Lower lobe of right lung (tissue), 2 donors: ENCODE results near the gene VDR. TPM values are rescaled to one million over a fixed set of nuclear protein-coding genes. Genes with fewer than 3 reads are reported as not detected.

Experiments
- ATAC-seq, 2 donors: fragments of 200-7000 bp; cut with Tn5 transposase; one replicate each; pipeline ENCODE4 v1.9.1; 2020 to 2022; ENCODE audit warnings: mild to moderate bottlenecking in 2 of 2, moderate library complexity in 2 of 2
- DNase-seq: peaks from one replicate; pipeline ENCODE4 v3.0.0-alpha.2; 2020
- H3K27ac ChIP-seq: fragments of 200-600 bp; one replicate; pipeline ENCODE4 v1.8.0; 2022
- H3K27me3 ChIP-seq: fragments of 200-600 bp; one replicate; pipeline ENCODE4 v1.8.0; 2022; ENCODE audit warnings: low read depth
- H3K36me3 ChIP-seq: fragments of 200-600 bp; one replicate; pipeline ENCODE4 v1.8.0; 2022; ENCODE audit warnings: mild to moderate bottlenecking
- H3K4me1 ChIP-seq: fragments of 200-600 bp; one replicate; pipeline ENCODE4 v1.8.0; 2022
- H3K4me3 ChIP-seq: fragments of 200-600 bp; one replicate; pipeline ENCODE4 v1.8.0; 2022; ENCODE audit warnings: mild to moderate bottlenecking
- H3K9me3 ChIP-seq: fragments of 200-600 bp; one replicate; pipeline ENCODE4 v1.8.0; 2022
- intact Hi-C: fragments of 100-400 bp; cut with DNase I; formaldehyde crosslinking; loops from one replicate; pipeline ENCODE4 v1.11.0; 2022
- total RNA-seq: library from RNA; stranded (reverse); fragmentation: NEBNext Ultra II Directional; extraction: Animal tissue kit (Norgen Biotek cat#: 25700); gene quantifications from one replicate; pipeline ENCODE4 v1.2.1, GENCODE V29; 2021
- TF ChIP-seq, protein P1 (sequence below): fragments of 200-600 bp; IDR thresholded peaks from one replicate; pipeline ENCODE4 v1.8.0; 2022; ENCODE audit warnings: antibody characterized with exemption, mild to moderate bottlenecking
- donor health status: DM: no; HTN: yes; CAD: no; lungs with severe emphysema.

Gene VDR
- total RNA-seq, 1 donor from 2014 or later, result 24.3 TPM

GRCh38 chr12:47884501-47884900 is 20.3 kb downstream of the VDR start:
- Histone ChIP-seq H3K4me1 (peaks cover 38% of the 10 kb centered on the region), H3K9me3 (no peaks in the 10 kb centered on the region), H3K27ac (no peak overlapping the region), H3K36me3 (no peaks in the 10 kb centered on the region), H3K27me3 (no peaks in the 10 kb centered on the region), H3K4me3 (no peak overlapping the region)
- ATAC-seq, result no peak
- TF ChIP-seq, protein P1, sequence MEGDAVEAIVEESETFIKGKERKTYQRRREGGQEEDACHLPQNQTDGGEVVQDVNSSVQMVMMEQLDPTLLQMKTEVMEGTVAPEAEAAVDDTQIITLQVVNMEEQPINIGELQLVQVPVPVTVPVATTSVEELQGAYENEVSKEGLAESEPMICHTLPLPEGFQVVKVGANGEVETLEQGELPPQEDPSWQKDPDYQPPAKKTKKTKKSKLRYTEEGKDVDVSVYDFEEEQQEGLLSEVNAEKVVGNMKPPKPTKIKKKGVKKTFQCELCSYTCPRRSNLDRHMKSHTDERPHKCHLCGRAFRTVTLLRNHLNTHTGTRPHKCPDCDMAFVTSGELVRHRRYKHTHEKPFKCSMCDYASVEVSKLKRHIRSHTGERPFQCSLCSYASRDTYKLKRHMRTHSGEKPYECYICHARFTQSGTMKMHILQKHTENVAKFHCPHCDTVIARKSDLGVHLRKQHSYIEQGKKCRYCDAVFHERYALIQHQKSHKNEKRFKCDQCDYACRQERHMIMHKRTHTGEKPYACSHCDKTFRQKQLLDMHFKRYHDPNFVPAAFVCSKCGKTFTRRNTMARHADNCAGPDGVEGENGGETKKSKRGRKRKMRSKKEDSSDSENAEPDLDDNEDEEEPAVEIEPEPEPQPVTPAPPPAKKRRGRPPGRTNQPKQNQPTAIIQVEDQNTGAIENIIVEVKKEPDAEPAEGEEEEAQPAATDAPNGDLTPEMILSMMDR, result no peak
- intact Hi-C loops, result no loop called here
- no peak for DNase-seq

DNA sequence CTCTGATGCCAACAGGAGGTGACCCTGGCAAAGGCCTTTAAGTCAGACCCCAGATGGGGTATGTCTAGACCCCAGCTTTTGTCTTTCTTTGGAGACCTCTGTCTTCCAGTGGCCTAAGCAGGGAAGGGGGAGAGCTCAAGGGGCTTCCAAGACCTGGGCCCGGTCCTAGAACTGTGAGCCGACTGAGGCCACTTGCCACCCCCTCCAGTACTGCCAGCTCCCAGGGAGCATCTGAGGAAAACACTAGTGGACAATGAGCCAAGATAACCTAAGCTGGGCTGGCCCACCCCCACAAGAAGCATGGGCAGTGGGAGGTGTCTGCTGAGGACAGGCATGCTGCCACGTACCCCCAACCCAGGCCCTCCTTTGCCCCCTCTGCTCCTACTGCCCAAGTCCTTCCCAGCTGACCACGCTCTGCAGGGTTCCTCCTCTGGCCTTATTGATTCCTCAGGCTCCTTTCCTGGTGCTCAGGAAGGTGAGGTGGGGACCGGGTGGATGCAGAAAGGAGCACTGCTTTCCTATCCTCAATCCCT is 21.1 kb downstream of the VDR start:
- intact Hi-C loops, result no loop called here
- no peak overlapping the region for H3K27ac ChIP-seq
- ATAC-seq, result no peak
- DNase-seq, result no peak
- H3K27me3 ChIP-seq, result no peaks in the 10 kb centered on the region
- peaks cover 38% of the 10 kb centered on the region for H3K4me1 ChIP-seq
- H3K4me3 ChIP-seq, result no peak overlapping the region
- H3K9me3 ChIP-seq, result no peaks in the 10 kb centered on the region
- no peaks in the 10 kb centered on the region for H3K36me3 ChIP-seq
- TF ChIP-seq, protein P1, result no peak

DNA sequence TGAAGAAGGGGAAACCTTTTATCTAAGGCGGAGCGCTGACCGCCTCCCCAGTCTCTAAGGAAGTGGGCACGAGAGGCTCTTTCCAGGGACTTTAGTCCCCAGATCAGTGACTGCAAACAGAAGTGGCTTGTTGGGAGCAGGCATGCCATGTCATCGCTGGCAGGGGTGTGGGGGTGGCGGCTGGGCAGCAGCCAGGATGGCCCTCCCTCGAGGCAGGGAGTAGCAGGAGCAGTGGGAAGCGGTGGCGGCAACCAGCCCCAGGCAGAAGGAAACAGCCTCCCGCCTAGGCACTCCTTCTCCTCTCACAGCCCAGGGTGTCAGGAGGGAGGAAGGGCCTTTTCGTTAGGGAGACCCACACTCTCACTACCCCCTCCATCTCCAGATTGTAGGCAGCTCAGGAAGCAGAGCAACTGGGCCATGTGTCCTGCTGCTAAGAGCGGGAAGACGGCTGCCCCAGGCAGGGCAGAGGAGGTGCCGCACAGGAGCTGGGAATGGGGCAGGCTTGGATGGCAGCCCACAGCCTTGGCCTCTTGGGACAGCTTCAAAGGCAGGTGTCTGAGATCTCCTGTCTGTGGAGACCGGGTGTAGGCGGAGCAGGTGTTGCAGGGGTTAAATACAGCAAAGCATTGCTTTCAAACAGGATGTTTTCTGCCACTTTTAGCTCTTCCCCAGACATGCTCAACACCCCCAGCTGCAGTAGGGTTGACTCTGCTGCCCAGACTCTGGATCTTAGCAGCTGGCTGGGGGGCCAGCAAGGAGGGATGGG is 21.8 kb downstream of the VDR start:
- ATAC-seq (peak; percentile 71 to 81), DNase-seq (peak; percentile 75)
- Histone ChIP-seq H3K27me3 (no peaks in the 10 kb centered on the region), H3K4me3 (peak overlapping the region; percentile 8), H3K36me3 (peaks cover 7% of the 10 kb centered on the region), H3K27ac (peak overlapping the region; percentile 11), H3K9me3 (no peaks in the 10 kb centered on the region), H3K4me1 (peaks cover 38% of the 10 kb centered on the region)
- intact Hi-C loops, result no loop called here
- TF ChIP-seq, protein P1, result no peak

- peaks cover 38% of the 10 kb centered on the region for H3K4me1 ChIP-seq
- TF ChIP-seq, protein P1, result no peak
- intact Hi-C loops, result no loop called here
- no peaks in the 10 kb centered on the region for H3K27me3 ChIP-seq
- H3K36me3 ChIP-seq, result peaks cover 18% of the 10 kb centered on the region
- DNase-seq (no peak), ATAC-seq (peak; percentile 54 to 75)
- H3K4me3 ChIP-seq, result no peak overlapping the region
- no peaks in the 10 kb centered on the region for H3K9me3 ChIP-seq
- peak overlapping the region; percentile 1 for H3K27ac ChIP-seq
Observed at GRCh38 chr12:47881826-47882427, 22.9 kb downstream of the VDR start.

GRCh38 chr12:47881051-47881450 is 23.7 kb downstream of the VDR start:
- Histone ChIP-seq H3K27ac (no peak overlapping the region), H3K4me3 (no peak overlapping the region), H3K9me3 (no peaks in the 10 kb centered on the region), H3K36me3 (peaks cover 24% of the 10 kb centered on the region), H3K4me1 (peaks cover 37% of the 10 kb centered on the region), H3K27me3 (no peaks in the 10 kb centered on the region)
- ATAC-seq, result no peak
- TF ChIP-seq, protein P1, result no peak
- DNase-seq, result no peak
- intact Hi-C loops, result no loop called here
